Right atrium auricular region (tissue), 2 donors: ENCODE measurements around the gene SMCO1. TPM values are rescaled to one million over a fixed set of nuclear protein-coding genes. Genes with fewer than 3 reads are reported as not detected.
A peak's percentile ranks its signal among the peaks of the same experiment; 100 is the strongest.
"Not testable (repeated sequence)": the region's sequence is repeated elsewhere in the genome, so short reads cannot be mapped to it uniquely, and the experiment has no call there.

Experiments used
- DNase-seq: peaks from one replicate; pipeline ENCODE4 v3.0.0-alpha.2; 2019; ENCODE audit warnings: low spot score
- H3K27ac ChIP-seq, 2 donors: fragments of 200-600 bp; sonication (generic); 1 replicate in 1 of 2; 2 replicates in 1 of 2; pipeline ENCODE4 v1.5.1; 2016 to 2019
- H3K27me3 ChIP-seq, 2 donors: fragments of 200-600 bp; sonication (generic); one replicate each; pipeline versions ENCODE4 v1.5.1 to v1.6.0; 2017 to 2019
- H3K36me3 ChIP-seq: fragments of 200-600 bp; sonication (generic); one replicate; pipeline ENCODE4 v1.5.1; 2016
- H3K4me1 ChIP-seq, 2 donors: fragments of 200-600 bp; sonication (generic); one replicate each; pipeline versions ENCODE4 v1.5.1 to v1.6.0; 2017 to 2019
- H3K4me3 ChIP-seq, 2 donors: fragments of 200-600 bp; sonication (generic); 1 replicate in 1 of 2; 2 replicates in 1 of 2; pipeline ENCODE4 v1.5.1; 2017 to 2019; ENCODE audit warnings: mild to moderate bottlenecking in 1 of 2, moderate library complexity in 1 of 2
- H3K9me3 ChIP-seq, 2 donors: fragments of 200-600 bp; sonication (generic); one replicate each; pipeline ENCODE4 v1.5.1; 2019
- total RNA-seq, 2 donors: library from RNA; depleted of rRNA; stranded (reverse); fragments of >200 nt; gene quantifications; one replicate each; pipeline ENCODE4 v1.1.0, GENCODE V29; 2016
- TF ChIP-seq, protein P1 (sequence below), 2 donors: fragments of 200-600 bp; sonication (generic); IDR thresholded peaks; one replicate each; pipeline ENCODE4 v1.5.1; 2019; ENCODE audit warnings: antibody characterized with exemption in 2 of 2

Gene SMCO1
- total RNA-seq, 2 donors from 2014 or later, result 3.6 to 42.3 TPM

DNA sequence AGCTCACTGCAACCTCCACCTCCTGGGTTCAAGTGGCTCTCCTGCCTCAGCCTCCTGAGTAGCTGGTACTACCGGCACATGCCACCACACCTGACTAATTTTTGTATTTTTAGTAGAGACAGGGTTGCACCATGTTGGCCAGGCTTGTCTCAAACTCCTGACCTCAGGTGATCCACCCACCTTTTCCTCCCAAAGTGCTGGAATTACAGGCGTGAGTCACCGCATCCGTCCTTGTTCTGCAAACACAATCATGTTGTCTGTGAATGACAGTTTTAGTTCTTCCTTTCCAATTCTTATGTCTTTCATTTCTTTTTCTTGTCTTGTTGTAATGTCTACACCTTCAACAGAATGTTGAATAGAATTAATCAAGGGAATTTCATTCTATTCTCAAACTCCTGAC is 16.3 kb upstream of the SMCO1 start:
- TF ChIP-seq, protein P1, sequence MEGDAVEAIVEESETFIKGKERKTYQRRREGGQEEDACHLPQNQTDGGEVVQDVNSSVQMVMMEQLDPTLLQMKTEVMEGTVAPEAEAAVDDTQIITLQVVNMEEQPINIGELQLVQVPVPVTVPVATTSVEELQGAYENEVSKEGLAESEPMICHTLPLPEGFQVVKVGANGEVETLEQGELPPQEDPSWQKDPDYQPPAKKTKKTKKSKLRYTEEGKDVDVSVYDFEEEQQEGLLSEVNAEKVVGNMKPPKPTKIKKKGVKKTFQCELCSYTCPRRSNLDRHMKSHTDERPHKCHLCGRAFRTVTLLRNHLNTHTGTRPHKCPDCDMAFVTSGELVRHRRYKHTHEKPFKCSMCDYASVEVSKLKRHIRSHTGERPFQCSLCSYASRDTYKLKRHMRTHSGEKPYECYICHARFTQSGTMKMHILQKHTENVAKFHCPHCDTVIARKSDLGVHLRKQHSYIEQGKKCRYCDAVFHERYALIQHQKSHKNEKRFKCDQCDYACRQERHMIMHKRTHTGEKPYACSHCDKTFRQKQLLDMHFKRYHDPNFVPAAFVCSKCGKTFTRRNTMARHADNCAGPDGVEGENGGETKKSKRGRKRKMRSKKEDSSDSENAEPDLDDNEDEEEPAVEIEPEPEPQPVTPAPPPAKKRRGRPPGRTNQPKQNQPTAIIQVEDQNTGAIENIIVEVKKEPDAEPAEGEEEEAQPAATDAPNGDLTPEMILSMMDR (IDR thresholded peaks at IDR 0.05), result no peak

DNA sequence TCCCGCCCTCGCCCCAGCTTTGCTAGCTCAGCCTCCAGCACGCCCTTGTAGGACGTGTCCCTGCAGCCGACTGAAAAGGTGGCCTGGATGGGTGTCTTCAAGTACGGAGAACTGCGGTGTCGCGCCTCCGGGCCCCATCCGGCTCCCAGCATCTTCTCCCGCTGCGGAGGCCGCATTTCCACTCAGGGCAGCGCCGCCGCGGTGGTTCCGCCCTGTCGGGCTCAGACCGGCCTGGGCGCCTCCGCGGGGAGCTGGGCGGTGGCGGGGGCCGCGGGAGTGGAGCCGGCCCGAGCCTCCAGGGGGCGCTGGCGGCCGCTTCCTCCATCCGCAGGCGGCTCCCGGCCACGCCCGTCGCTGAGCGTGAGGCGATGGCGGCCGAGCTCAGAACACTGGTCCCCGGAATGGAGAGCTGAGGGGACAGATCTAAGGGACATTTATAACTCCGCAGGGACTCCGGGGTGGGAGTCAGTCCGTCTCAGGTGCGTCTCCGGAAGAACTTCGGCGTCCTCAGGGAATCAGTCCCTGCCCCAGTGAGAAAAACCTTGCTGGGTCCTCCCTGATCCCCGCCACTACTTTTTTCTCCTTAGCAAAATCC is 13.6 kb upstream of the SMCO1 start:
- TF ChIP-seq, protein P1 (IDR thresholded peaks at IDR 0.05), result peak; percentile 82 to 93
- Histone ChIP-seq H3K9me3 (no peaks in the 10 kb centered on the region), H3K36me3 (no peaks in the 10 kb centered on the region), H3K27me3 (no peaks in the 10 kb centered on the region), H3K27ac (peak overlapping the region; percentile 47 to 56), H3K4me3 (peak overlapping the region; percentile 31 to 51), H3K4me1 (peaks cover 0 to 9% of the 10 kb centered on the region in 2 donors)
- DNase-seq, result peak; percentile 59

More for the DNA sequence above, 16.3 kb upstream of the SMCO1 start:
- H3K36me3 ChIP-seq, result no peaks in the 10 kb centered on the region
- no peak overlapping the region for H3K4me3 ChIP-seq
- no peaks in the 10 kb centered on the region for H3K9me3 ChIP-seq
- no peaks in the 10 kb centered on the region for H3K27me3 ChIP-seq
- peaks cover 0 to 9% of the 10 kb centered on the region in 2 donors for H3K4me1 ChIP-seq
- no peak for DNase-seq
- no peak overlapping the region for H3K27ac ChIP-seq

DNA sequence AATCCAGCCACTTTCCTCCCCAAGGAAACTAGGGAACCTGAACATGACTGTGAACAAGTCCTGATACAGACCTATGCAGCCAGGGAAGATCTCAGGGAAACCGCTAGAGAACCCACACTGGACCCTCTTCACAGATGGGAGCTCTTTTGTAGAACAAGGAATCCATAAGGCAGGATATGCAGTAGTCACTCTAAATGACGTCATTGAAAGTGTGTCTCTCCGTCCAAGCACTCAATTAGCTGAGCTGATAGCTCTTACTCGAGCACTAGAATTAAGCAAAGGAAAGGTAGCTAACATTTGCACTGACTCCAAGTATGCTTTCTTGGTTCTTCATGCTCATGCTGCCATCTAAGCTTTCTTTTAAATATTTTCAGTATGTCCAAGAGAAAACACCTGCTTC is 10.0 kb upstream of the SMCO1 start:
- no peaks in the 10 kb centered on the region for H3K27me3 ChIP-seq
- H3K36me3 ChIP-seq, result no peaks in the 10 kb centered on the region
- TF ChIP-seq, protein P1 (IDR thresholded peaks at IDR 0.05), result no peak
- no peak overlapping the region for H3K4me3 ChIP-seq
- DNase-seq, result no peak
- H3K9me3 ChIP-seq, result peaks cover 0 to 5% of the 10 kb centered on the region in 2 donors
- peaks cover 0 to 9% of the 10 kb centered on the region in 2 donors for H3K4me1 ChIP-seq
- H3K27ac ChIP-seq, result no peak overlapping the region

DNA sequence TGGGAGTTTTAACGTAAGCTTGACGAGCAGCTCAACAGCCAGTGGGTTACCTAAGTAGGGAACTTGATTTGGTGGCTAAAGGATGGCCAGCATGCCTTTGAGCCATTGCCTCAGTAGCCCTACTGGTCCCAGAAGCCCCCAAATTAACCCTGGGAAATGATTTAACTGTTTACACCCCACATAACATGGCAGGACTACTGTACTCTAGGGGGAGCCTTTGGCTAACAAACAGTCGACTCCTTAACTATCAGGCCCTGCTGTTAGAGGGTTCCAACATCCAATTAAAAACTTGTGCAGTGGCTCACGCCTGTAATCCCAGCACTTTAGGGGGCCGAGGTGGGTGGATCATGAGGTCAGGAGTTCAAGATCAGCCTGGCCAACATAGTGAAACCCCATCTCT is 9.4 kb upstream of the SMCO1 start:
- Histone ChIP-seq H3K27ac (no peak overlapping the region), H3K27me3 (no peaks in the 10 kb centered on the region)

DNA sequence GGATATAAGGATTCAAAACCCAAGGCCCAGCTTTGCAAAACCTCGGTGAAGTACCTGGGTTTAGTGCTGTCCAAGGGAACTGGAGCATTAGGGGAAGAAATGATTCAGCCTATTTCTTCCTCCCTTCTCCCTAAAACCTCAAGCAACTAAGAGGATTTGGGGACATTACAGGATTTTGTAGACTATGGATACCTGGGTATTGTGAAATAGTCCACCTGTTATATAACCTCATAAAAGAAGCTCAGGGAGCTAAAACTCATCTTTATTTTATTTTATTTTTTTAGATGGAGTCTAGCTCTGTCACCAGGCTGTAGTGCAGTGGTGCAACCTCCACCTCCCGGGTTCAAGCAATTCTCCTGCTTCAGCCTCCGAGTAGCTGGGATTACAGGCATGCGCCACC is 8.7 kb upstream of the SMCO1 start:
- Histone ChIP-seq H3K4me3 (no peak overlapping the region), H3K27ac (no peak overlapping the region), H3K27me3 (no peaks in the 10 kb centered on the region), H3K36me3 (no peaks in the 10 kb centered on the region), H3K9me3 (peaks cover 6 to 18% of the 10 kb centered on the region in 2 donors), H3K4me1 (peaks cover 0 to 5% of the 10 kb centered on the region in 2 donors)
- no peak for DNase-seq
- TF ChIP-seq, protein P1 (IDR thresholded peaks at IDR 0.05), result no peak

More for the DNA sequence above, 9.4 kb upstream of the SMCO1 start:
- TF ChIP-seq, protein P1 (IDR thresholded peaks at IDR 0.05), result no peak
- H3K4me3 ChIP-seq, result no peak overlapping the region
- no peaks in the 10 kb centered on the region for H3K36me3 ChIP-seq
- DNase-seq, result no peak
- H3K9me3 ChIP-seq, result peaks cover 1 to 11% of the 10 kb centered on the region in 2 donors
- peaks cover 0 to 9% of the 10 kb centered on the region in 2 donors for H3K4me1 ChIP-seq

DNA sequence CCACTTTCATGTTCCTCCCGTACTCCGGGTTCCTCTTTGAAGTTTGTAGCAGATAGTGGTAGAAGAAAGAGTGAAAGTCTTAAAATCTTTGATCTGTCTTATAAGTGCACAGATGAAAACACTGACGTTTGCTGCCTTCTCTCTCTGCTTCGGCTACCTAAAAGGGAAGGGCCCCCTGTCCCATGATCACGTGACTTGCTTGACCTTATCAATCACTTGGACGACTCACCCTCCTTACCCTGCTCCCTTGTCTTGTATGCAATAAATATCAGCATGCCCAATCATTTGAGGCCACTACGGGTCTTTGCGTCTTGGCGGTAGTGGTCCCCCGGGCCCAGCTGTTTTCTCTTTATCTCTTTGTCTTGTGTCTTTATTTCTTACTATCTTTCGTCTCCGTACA is 6.1 kb upstream of the SMCO1 start:
- not testable (repeated sequence) for H3K27ac ChIP-seq, H3K27me3 ChIP-seq, H3K4me3 ChIP-seq, DNase-seq, H3K4me1 ChIP-seq, H3K36me3 ChIP-seq
- peaks cover 6 to 27% of the 10 kb centered on the region in 2 donors for H3K9me3 ChIP-seq
